HepG2 (cell line): ENCODE measurements around the gene EEFSEC. TPM values are rescaled to one million over a fixed set of nuclear protein-coding genes. Genes with fewer than 3 reads are reported as not detected.

Experiments
- ATAC-seq: fragments of 200-7000 bp; cut with Tn5 transposase; 3 replicates; pipeline ENCODE4 v1.9.1; 2020; ENCODE audit warnings: mild to moderate bottlenecking, moderate library complexity
- BruUV-seq: library from RNA; stranded (reverse); fragments of 400-500 nt; replicated peaks from 2 replicates; lab custom pipeline; 2021; lab: Mats Ljungman, UMichigan
- CTCF ChIA-PET: fragments of 300-600 bp; formaldehyde crosslinking; extraction: SDS; loops from one replicate; lab custom pipeline; 2021; ENCODE audit warnings: low total read pairs, inconsistent platforms, low intra/inter-chr PET ratio; lab: Yijun Ruan, JAX
- POLR2A ChIA-PET: fragments of 350-600 bp; sonication (Branson Sonifier 250); formaldehyde crosslinking; loops from one replicate; lab custom pipeline; 2020; ENCODE audit warnings: antibody characterized with exemption, inconsistent platforms; lab: Yijun Ruan, JAX
- DNase-seq: peaks from one replicate; pipeline ENCODE4 v3.0.0-alpha.2; 2015; ENCODE audit warnings: low spot score
- FAIRE-seq: peaks from 3 replicates; lab custom pipeline; 2011; peaks lifted over from hg19 to GRCh38; lab: Jason Lieb, UNC
- H2AFZ ChIP-seq: one replicate; pipeline ENCODE4 v1.6.1; 2011; ENCODE audit warnings: low read length, inconsistent platforms
- H3K27ac ChIP-seq: fragments of 300-600 bp; 3 replicates; pipeline ENCODE4 v1.8.0; 2011; ENCODE audit warnings: mixed run types, mild to moderate bottlenecking, mixed read lengths, low read length, inconsistent platforms; ENCODE audit not compliant: insufficient read depth; ENCODE audit errors: extremely low read length
- H3K27me3 ChIP-seq, 2 experiments: fragments of 200-600 bp in 1 of 2; 2 replicates in 1 of 2; 3 replicates in 1 of 2; pipeline versions ENCODE4 v1.6.0 to v1.8.0; 2011; ENCODE audit warnings: low read length in 2 of 2, mild to moderate bottlenecking in 2 of 2, moderate library complexity in 2 of 2, inconsistent platforms in 1 of 2; ENCODE audit not compliant: insufficient read depth in 2 of 2, control insufficient read depth in 1 of 2
- H3K36me3 ChIP-seq, 2 experiments: fragments of 200-600 bp in 1 of 2; replicated peaks in 1 of 2; 2 replicates in 1 of 2; 3 replicates in 1 of 2; pipeline versions ENCODE4 v1.5.1 to v1.8.0; 2011; ENCODE audit warnings: low read length in 2 of 2, inconsistent platforms in 1 of 2; ENCODE audit not compliant: insufficient read depth in 2 of 2, control insufficient read depth in 1 of 2
- H3K4me1 ChIP-seq: 2 replicates; pipeline ENCODE4 v1.5.1; 2012; ENCODE audit warnings: low read length, inconsistent platforms; ENCODE audit not compliant: insufficient read depth
- H3K4me2 ChIP-seq: 2 replicates; pipeline ENCODE4 v1.6.0; 2011; ENCODE audit warnings: low read depth, low read length, inconsistent platforms
- H3K4me3 ChIP-seq, 3 experiments: fragments of 200-600 bp in 1 of 3; sonication (generic), shearing (Covaris generic) in 1 of 3; replicated peaks in 1 of 3; 2 replicates each; pipeline ENCODE4 v1.5.1; 2011 to 2016; ENCODE audit warnings: low read length in 3 of 3, inconsistent platforms in 2 of 3, low read depth in 2 of 3, mild to moderate bottlenecking in 2 of 3, control low read depth in 1 of 3, mixed read lengths in 1 of 3; ENCODE audit not compliant: insufficient read depth in 1 of 3
- H3K79me2 ChIP-seq: one replicate; pipeline ENCODE4 v1.6.1; 2011; ENCODE audit warnings: low read length, inconsistent platforms; ENCODE audit not compliant: insufficient read depth
- H3K9ac ChIP-seq: 2 replicates; pipeline ENCODE4 v1.6.0; 2011; ENCODE audit warnings: mild to moderate bottlenecking, low read depth, low read length, inconsistent platforms; ENCODE audit not compliant: insufficient read depth
- H3K9me3 ChIP-seq: 2 replicates; pipeline ENCODE4 v1.5.1; 2012; ENCODE audit warnings: mild to moderate bottlenecking, low read length
- H4K20me1 ChIP-seq: 2 replicates; pipeline ENCODE4 v1.6.0; 2011; ENCODE audit warnings: inconsistent platforms, mild to moderate bottlenecking, low read length, moderate library complexity; ENCODE audit not compliant: insufficient read depth
- CCDC6 ChIP-seq: sonication (generic); formaldehyde crosslinking; IDR thresholded peaks from 2 replicates; pipeline ENCODE4 v1.8.1; 2022; ENCODE audit warnings: mild to moderate bottlenecking, missing genetic modification reagents, moderate library complexity
- CENPX ChIP-seq: sonication (generic); formaldehyde crosslinking; IDR thresholded peaks from 2 replicates; pipeline ENCODE4 v1.9.0; 2021; ENCODE audit warnings: mild to moderate bottlenecking, missing genetic modification reagents, moderate library complexity
- FOXP4 ChIP-seq: sonication (generic); formaldehyde crosslinking; IDR thresholded peaks from 2 replicates; pipeline ENCODE4 v1.4.0; 2020; ENCODE audit warnings: missing genetic modification reagents
- GATAD1 ChIP-seq: IDR thresholded peaks from 2 replicates; pipeline ENCODE4 v1.6.1; 2016; ENCODE audit warnings: missing genetic modification reagents, missing compliant biosample characterization
- HOXD1 ChIP-seq: sonication (generic); formaldehyde crosslinking; IDR thresholded peaks from 2 replicates; pipeline ENCODE4 v1.5.0; 2020; ENCODE audit warnings: missing genetic modification reagents
- ISX ChIP-seq: sonication (generic); formaldehyde crosslinking; conservative IDR thresholded peaks from 2 replicates; pipeline ENCODE4 v1.5.0; 2020; ENCODE audit warnings: missing genetic modification reagents
- TBP ChIP-seq: sonication (generic); formaldehyde crosslinking; IDR thresholded peaks from 2 replicates; pipeline ENCODE4 v1.5.0; 2020; ENCODE audit warnings: missing genetic modification reagents
- ZFP36 ChIP-seq: fragments of 150-350 bp; IDR thresholded peaks from 2 replicates; pipeline ENCODE4 v1.6.1; 2018; ENCODE audit warnings: borderline replicate concordance, low read length, low read depth; ENCODE audit not compliant: partially characterized antibody
- ZNF17 ChIP-seq: sonication (generic); formaldehyde crosslinking; IDR thresholded peaks from 2 replicates; pipeline ENCODE4 v1.5.0; 2020; ENCODE audit warnings: mild to moderate bottlenecking, missing genetic modification reagents
- ZNF615 ChIP-seq: sonication (generic); formaldehyde crosslinking; IDR thresholded peaks from 2 replicates; pipeline ENCODE4 v1.5.0; 2020; ENCODE audit warnings: mild to moderate bottlenecking, missing genetic modification reagents, borderline replicate concordance
- ZNF782 ChIP-seq: sonication (generic); formaldehyde crosslinking; IDR thresholded peaks from 2 replicates; pipeline ENCODE4 v1.4.0; 2020; ENCODE audit warnings: missing genetic modification reagents, mild to moderate bottlenecking, borderline replicate concordance
- ZNF878 ChIP-seq: sonication (generic); formaldehyde crosslinking; IDR thresholded peaks from 2 replicates; pipeline ENCODE4 v1.8.1; 2023; ENCODE audit warnings: mild to moderate bottlenecking, missing genetic modification reagents, moderate library complexity
- WGBS: methylation state at CpG from one replicate; pipeline ENCODE4 v1.1.6; 2017; ENCODE audit warnings: low lambda C conversion rate; 5-methylcytosine and 5-hydroxymethylcytosine counted together
- in situ Hi-C: cut with HindIII; loops from 2 replicates; pipeline ENCODE4 v1.10.0; 2017; ENCODE audit warnings: low pct_unique_long_range_greater_than_20kb; ENCODE audit not compliant: extremely low pct_ligation_motif_present
- intact Hi-C: fragments of 100-400 bp; cut with micrococcal nuclease; formaldehyde crosslinking; loops from one replicate; pipeline ENCODE4 v1.10.0; 2022; ENCODE audit not compliant: unreplicated experiment
- polyA plus RNA-seq, 8 experiments: library from polyadenylated mRNA; depleted of rRNA in 3 of 8; stranded (reverse) in 7 of 8; unstranded in 1 of 8; fragments of >200 nt; fragmentation: Illumina TruSeq in 4 of 8; extraction: Trizol in 4 of 8; gene quantifications; 2 replicates each; pipeline versions ENCODE4 v1.2.1 to v1.2.3, GENCODE V29; 2011 to 2016; ENCODE audit warnings: low read depth in 4 of 8, missing spikeins in 1 of 8, mixed read lengths in 1 of 8; ENCODE audit not compliant: insufficient read depth in 1 of 8
- total RNA-seq, 5 experiments: library from RNA; depleted of rRNA; stranded (reverse); fragments of >200 nt; fragmentation: Illumina TruSeq; extraction: Trizol; gene quantifications; 2 replicates each; pipeline ENCODE4 v1.2.3, GENCODE V29; 2016; ENCODE audit warnings: low read depth in 1 of 5
- TF ChIP-seq, protein P1 (sequence below): sonication (generic); formaldehyde crosslinking; IDR thresholded peaks from 2 replicates; pipeline ENCODE4 v1.4.0; 2020; ENCODE audit warnings: mild to moderate bottlenecking, missing genetic modification reagents, borderline replicate concordance
- TF ChIP-seq, protein P2 (sequence below): sonication (generic); formaldehyde crosslinking; IDR thresholded peaks from 2 replicates; pipeline ENCODE4 v1.5.0; 2020; ENCODE audit warnings: mild to moderate bottlenecking, missing genetic modification reagents

The EEFSEC gene
- total and polyA plus RNA-seq, 2 of the 13 experiments (the other 11 are each of a cell fraction or from before 2014, with no cell fraction given): 6.4 to 24.2 TPM

GRCh38 chr3:128227507-128227906, 74.2 kb downstream of the EEFSEC start:
- in situ Hi-C loops: no loop called here
- no peak overlapping the region for H3K27ac ChIP-seq
- no peak for TF ChIP-seq FOXP4 (CRISPR knock-in tag)
- no peak for TF ChIP-seq ZNF17 (CRISPR knock-in tag)
- TF ChIP-seq ZNF878: no peak
- no peak for TF ChIP-seq CENPX
- TF ChIP-seq, protein P1, sequence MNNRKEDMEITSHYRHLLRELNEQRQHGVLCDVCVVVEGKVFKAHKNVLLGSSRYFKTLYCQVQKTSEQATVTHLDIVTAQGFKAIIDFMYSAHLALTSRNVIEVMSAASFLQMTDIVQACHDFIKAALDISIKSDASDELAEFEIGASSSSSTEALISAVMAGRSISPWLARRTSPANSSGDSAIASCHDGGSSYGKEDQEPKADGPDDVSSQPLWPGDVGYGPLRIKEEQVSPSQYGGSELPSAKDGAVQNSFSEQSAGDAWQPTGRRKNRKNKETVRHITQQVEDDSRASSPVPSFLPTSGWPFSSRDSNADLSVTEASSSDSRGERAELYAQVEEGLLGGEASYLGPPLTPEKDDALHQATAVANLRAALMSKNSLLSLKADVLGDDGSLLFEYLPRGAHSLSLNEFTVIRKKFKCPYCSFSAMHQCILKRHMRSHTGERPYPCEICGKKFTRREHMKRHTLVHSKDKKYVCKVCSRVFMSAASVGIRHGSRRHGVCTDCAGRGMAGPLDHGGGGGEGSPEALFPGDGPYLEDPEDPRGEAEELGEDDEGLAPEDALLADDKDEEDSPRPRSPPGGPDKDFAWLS: no peak
- no peak for TF ChIP-seq GATAD1 (CRISPR knock-in tag)
- no peak for TF ChIP-seq CCDC6 (CRISPR knock-in tag)
- TF ChIP-seq TBP (CRISPR knock-in tag): no peak
- TF ChIP-seq ISX (CRISPR knock-in tag): no peak
- no peak for TF ChIP-seq ZFP36
- TF ChIP-seq, protein P2, sequence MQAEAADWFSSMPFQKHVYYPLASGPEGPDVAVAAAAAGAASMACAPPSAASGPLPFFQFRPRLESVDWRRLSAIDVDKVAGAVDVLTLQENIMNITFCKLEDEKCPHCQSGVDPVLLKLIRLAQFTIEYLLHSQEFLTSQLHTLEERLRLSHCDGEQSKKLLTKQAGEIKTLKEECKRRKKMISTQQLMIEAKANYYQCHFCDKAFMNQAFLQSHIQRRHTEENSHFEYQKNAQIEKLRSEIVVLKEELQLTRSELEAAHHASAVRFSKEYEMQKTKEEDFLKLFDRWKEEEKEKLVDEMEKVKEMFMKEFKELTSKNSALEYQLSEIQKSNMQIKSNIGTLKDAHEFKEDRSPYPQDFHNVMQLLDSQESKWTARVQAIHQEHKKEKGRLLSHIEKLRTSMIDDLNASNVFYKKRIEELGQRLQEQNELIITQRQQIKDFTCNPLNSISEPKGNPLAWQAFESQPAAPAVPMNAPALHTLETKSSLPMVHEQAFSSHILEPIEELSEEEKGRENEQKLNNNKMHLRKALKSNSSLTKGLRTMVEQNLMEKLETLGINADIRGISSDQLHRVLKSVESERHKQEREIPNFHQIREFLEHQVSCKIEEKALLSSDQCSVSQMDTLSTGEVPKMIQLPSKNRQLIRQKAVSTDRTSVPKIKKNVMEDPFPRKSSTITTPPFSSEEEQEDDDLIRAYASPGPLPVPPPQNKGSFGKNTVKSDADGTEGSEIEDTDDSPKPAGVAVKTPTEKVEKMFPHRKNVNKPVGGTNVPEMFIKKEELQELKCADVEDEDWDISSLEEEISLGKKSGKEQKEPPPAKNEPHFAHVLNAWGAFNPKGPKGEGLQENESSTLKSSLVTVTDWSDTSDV (CRISPR knock-in tag): no peak
- TF ChIP-seq HOXD1 (CRISPR knock-in tag): no peak
- no peak for TF ChIP-seq ZNF615
- TF ChIP-seq ZNF782 (CRISPR knock-in tag): no peak
- H3K9ac ChIP-seq: no peak overlapping the region
- BruUV-seq: no TSS peak
- H3K4me3 ChIP-seq: no peak overlapping the region
- FAIRE-seq (no peak), ATAC-seq (no peak), DNase-seq (no peak)
- H4K20me1 ChIP-seq: no peaks in the 10 kb centered on the region; the same call in 1 of the 2 replicates
- no peaks in the 10 kb centered on the region for H3K27me3 ChIP-seq
- H2AFZ ChIP-seq: no peak overlapping the region
- H3K9me3 ChIP-seq: peaks cover 9% of the 10 kb centered on the region
- intact Hi-C loops: loop anchor here (5.0 kb wide), 1 partner anchor 55 kb away; no protein-coding TSS in a partner anchor
- WGBS: 100% methylated on average over 4 of the region's 4 CpGs
- ChIA-PET CTCF (interaction anchor here (1.1 to 1.5 kb wide), 3 partner anchors 56 to 271 kb away, joined by 3 read pairs; no protein-coding TSS in a partner anchor), POLR2A (no interaction called here)
- H3K4me2 ChIP-seq: no peak overlapping the region
- H3K36me3 ChIP-seq: peaks cover 0 to 6% of the 10 kb centered on the region in 2 experiments; a peak in 1 of 5 replicates
- H3K79me2 ChIP-seq: no peaks in the 10 kb centered on the region
- peaks cover 8% of the 10 kb centered on the region for H3K4me1 ChIP-seq
